Measurements from ENCODE around the gene ENPP3. TPM values are rescaled to one million over a fixed set of nuclear protein-coding genes. Genes with fewer than 3 reads are reported as not detected.

Gene ENPP3
- polyA plus RNA-seq (ENCODE audit: insufficient read length in 4 of 4), result 10 to 100 TPM in 2 of 4 donors, 1 to 10 TPM in 2; 7.2 to 12.6 (median 10.5) TPM

DNA sequence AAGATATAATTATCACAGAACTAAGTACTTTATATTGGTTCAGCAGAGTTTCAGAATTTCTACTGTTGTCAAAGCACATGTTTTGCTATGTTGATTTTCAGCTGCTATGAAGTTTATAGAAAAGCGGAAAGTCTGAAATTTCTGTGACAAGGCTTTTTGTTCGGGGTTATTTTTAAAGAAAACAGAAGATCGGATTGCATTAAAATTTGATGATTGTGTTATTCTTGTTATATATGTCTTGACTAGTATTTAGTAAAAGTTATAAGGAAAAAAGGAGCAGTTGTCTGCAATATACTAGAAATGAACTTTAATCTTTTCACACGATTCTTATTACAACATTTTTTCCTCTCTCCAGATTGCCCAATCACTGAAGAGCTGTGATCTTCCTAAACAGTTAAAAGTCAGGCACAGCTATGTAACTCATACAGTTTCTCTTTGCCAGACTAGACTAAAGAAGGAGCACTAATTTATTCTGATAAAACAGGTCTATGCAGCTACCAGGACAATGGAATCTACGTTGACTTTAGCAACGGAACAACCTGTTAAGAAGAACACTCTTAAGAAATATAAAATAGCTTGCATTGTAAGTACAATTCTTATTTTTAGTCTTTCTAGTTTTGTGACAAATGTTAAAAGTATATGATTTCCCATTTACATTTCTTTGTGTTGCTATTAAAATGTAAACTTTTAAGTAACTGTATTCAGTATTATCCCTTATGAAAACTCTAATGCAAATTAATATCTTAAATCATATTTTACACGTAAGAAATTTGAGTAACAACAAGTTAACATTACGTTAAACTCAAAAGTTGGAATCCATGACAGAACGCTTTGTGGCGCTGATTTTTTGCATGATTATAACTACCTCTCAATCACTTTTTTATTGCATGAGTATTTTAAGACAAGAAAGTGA is at the start of gene ENPP3:
ENPP3 (plus strand) TSS at position 423 of the 913 bp plus-strand sequence; CDS start at position 506, 83 bp downstream.
- no peak for DNase-seq (ENCODE audit: low read depth in 4 of 4, low spot score in 2 of 4)

- no peak for DNase-seq (ENCODE audit: low read depth in 4 of 4, low spot score in 2 of 4)
These were observed 49.2 kb upstream of the ENPP3 start for GRCh38 chr6:131587909-131588308.

DNA sequence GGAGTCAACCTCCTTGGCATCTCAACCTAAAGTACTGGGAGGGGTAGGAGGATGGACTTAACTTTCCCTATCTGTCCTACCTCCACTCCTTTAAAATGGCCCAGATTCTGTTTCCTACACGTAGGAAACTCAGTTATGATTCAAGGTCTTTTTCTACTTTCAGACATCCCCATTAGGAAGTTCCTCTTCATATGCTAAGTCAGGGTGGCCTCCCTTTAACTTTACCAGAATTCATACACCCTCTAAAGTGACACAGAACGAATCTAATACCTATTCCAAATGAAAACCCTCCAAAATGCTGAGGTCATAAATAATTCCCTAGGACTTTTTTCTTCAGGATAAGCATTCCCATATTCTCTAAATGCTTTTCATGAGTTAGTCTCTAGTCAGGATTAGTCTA is 48.5 kb upstream of the ENPP3 start:
- no peak for DNase-seq (ENCODE audit: low read depth in 4 of 4, low spot score in 2 of 4)

- DNase-seq (ENCODE audit: low read depth in 4 of 4, low spot score in 2 of 4), result no peak
These were observed 44.2 kb upstream of the ENPP3 start for GRCh38 chr6:131592935-131593334.

DNA sequence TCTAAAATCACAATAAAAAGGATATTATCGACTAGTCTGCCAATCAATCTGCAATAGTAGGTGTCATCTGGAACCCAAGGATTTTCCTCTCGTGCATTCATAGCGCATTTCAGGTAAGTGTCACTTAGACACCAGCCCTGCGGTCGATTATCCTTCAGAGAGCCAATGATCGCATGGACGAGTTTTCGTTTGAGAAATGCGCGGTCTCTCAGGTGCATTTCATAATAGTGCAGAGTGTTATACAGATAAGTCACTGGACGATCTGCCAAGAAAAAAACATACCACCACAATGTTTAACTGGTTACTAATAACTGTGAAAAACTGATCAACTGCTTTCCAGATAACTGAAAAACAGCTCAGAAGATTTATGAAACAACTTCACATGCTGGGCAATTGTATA is 43.0 kb upstream of the ENPP3 start:
- DNase-seq (ENCODE audit: low read depth in 4 of 4, low spot score in 2 of 4), result no peak

- DNase-seq (ENCODE audit: low read depth in 4 of 4, low spot score in 2 of 4), result no peak
These were observed 39.7 kb upstream of the ENPP3 start for GRCh38 chr6:131597446-131597845.

DNA sequence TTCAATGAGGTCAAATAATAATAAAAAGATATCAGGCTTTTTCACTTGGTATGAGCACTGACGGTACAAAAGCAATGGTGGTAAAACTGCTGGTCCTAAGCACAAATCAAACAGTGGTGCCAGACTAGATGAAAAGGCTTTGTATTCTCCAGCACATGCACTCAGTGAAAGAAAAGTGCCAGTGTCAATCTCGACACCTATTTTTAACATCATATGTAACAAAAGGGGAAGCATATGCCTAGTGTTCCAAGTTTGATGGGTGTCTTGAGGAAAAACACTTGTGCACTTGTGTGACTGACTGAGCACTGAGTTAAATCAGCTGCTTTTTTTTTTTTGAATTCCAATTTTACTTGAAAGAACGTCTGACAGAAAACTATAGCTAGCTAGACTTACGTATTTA is 36.4 kb upstream of the ENPP3 start:
- DNase-seq (ENCODE audit: low read depth in 4 of 4, low spot score in 2 of 4), result no peak

DNA sequence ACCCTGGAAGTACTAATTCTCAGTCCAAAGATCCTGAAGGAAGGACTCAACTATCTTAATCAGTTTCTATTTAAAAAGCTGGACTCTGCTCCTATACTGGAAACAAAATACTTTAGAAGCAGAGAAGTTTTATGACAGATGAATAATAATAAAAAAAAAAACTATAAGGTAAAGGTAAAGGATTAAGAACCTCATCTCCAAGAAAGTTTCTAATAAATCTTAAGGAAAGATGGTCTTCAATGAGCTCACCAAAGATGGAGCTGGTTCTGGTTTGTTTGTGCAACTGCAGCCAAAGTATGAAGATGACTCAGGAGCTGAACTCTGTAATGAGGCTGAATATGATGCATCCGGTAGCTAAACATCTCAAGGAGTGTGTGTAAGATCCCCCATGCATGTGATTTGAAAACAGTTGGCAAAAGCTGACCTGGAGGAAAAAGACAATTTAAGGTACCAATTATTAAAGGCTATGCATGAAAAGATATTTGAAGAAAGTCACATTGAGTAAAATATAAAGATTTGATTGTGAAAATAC is 34.3 kb upstream of the ENPP3 start:
- DNase-seq (ENCODE audit: low read depth in 4 of 4, low spot score in 2 of 4), result no peak

DNA sequence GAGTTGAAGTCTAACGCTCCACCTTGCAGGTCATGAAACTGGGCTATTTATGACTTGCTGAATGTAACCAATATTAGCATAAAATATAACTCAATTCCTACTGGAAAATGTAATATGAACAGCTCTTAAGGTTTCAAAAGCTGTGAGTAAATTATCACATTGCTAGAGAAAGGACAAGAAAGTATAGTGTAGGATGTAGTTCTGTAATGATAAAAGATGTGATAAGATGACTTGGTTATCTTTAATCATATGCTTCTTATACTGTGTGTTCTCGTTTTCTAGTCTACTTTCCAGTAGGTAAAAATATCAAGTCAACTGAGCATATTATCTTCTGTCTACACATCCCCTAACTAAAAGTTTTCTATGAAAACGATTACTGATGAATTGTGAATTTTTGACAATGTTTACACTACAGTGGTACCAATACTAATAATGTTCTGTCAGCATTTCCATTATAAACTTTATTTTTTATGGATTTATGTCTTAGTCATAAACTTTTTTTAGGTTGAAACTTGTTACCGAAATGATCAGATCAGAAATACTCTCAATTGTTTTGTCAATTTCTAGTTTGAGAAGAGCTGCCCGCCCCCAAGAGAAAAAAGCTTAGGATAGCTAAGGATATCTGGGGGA is 23.7 kb upstream of the ENPP3 start:
- DNase-seq (ENCODE audit: low read depth in 4 of 4, low spot score in 2 of 4), result no peak

DNA sequence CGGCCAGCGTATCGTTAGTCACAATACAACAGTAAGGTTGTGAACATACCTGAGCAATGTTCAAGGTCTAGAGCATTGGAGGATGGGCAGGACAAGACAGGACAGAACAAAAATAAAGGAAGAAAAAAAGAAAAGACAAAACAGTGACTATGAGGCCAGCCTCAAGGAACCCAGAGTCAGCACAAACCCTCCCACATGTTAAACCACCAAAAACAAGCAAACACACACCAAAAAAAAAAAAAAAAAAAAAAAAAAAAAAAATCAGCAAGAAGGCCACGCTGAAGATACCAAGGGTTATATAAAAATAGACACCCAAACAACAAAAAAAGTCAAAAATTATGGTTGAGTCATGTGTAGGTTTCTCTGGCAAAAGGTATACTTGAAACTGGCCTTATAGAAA is 21.8 kb upstream of the ENPP3 start:
- DNase-seq (ENCODE audit: low read depth in 4 of 4, low spot score in 2 of 4), result no peak

DNA sequence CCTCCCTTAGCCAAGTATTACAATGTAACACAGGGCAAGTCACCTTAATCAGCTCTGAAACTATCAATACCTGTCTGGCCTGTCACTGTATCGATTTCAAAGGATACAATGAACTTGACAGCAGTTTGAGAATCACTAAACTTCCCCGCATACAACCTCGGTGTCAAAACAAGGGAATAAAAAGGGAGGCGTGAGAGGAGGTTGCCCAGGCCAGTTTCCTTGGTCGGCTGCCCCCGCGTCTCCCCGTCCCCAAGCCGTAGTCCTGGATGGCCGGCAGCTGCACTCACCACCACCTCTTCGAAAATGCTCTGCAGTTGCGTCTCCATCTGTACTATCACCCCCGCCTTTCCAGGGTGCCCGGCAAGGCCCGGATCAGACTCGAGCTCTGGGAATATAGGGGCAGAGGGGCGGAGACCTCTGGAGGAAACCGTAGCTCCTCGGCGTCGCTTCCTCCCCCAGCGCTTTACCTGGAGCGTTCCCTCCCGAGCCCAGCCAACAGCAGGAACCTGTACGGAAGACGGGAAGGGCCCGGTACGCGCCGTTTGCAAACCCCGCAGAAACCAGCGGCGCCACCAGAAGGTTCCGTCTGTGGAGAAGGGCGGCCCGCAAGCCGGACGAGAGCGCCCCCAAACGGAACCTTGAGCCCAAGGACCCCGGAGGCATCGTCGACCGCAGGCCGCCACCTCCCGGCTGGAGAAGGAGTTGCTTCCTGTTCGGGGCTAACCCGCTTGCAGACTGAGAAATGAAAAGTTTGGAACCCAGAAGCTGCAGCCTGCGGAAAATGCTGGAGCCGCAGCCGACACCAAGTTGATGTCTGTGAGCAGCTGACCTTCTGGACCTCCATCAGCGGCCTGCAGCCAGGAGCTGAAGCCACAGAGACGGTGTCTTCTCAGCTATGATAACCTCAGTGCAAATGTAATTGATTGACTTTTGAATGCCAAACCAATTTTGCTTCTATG is 9.1 kb upstream of the ENPP3 start, which contains the start of gene MED23:
MED23 (minus strand) TSS at position 519 of the 959 bp plus-strand sequence; CDS start at position 326, 193 bp downstream.
- peak; percentile 83 to 93 (median 90) for DNase-seq (ENCODE audit: low read depth in 4 of 4, low spot score in 2 of 4)

- no peak for DNase-seq (ENCODE audit: low read depth in 4 of 4, low spot score in 2 of 4)
These were observed 8.4 kb upstream of the ENPP3 start for GRCh38 chr6:131628726-131629125.

- DNase-seq (ENCODE audit: low read depth in 4 of 4, low spot score in 2 of 4), result no peak
These were observed 7.5 kb upstream of the ENPP3 start for GRCh38 chr6:131629651-131630050.

GRCh38 chr6:131631625-131632289 is 5.3 kb upstream of the ENPP3 start:
- DNase-seq (ENCODE audit: low read depth in 4 of 4, low spot score in 2 of 4), result no peak

GRCh38 chr6:131635384-131636340 is 1.4 kb upstream of the ENPP3 start:
- DNase-seq (ENCODE audit: low read depth in 4 of 4, low spot score in 2 of 4), result no peak

DNA sequence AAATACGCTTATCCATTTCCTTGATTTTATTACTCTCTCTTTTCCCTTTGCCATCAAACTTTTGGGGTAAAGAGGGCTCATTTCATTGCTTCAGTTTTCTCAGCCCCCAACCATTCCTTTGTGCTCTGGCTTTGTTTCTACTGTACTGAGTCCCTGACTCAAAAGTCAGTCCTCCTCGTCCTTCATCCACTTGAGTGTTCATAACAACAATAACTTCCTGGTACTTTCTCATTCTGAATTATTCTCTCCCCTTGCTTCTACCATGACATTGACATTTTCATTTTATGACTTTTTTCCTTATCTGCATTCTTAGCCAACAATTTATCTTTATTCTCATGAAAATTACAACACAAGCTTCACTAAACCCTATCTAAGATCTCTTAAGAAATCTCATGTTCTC is 911 bp downstream of the ENPP3 start:
- DNase-seq (ENCODE audit: low read depth in 4 of 4, low spot score in 2 of 4), result no peak

DNA sequence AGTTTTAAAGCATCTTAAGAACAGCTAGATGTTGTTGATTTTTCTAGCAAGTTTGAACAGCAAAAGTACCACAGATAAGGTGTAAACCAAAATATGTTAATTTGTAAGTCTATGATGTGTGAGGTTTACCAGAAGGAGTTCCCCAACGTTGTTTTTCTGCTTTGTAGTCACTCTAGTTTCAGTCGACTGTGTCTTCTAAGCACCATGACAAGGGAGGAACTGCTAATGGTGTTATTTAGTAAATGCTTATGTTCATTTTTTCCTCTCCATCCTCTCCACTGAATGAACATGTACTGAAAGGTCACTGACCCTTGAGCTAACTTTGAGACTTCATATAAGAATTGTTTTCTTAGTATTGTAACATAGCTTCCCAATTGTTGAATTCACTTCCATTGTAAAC is 3.0 kb downstream of the ENPP3 start:
- DNase-seq (ENCODE audit: low read depth in 4 of 4, low spot score in 2 of 4), result no peak

GRCh38 chr6:131640576-131640975 is 3.5 kb downstream of the ENPP3 start:
- DNase-seq (ENCODE audit: low read depth in 4 of 4, low spot score in 2 of 4), result no peak

DNA sequence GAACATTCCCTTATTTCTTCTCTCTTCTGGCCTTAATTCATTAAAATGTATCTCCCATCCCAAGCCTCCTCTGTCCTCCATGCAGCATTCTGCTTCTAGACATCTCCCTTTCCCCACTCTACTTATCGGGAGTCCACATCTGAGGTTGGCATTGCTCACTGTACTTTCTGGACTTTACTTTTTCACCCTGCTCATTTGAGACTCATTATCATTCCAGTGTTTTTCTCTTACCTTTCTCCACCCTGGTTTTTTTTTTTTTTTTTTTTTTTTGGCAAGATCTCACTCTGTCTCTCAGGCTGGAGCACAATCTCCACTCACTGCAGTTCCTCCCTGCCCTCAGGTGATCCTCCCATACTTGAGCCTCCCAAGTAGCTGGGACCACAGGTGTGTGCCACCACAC is 4.5 kb downstream of the ENPP3 start:
- DNase-seq (ENCODE audit: low read depth in 4 of 4, low spot score in 2 of 4), result no peak

All from left renal cortex interstitium (tissue), 4 donors.